Body of pancreas (tissue), 4 donors: ENCODE data around the gene SLC38A3.

Experiments
- POLR2A ChIP-seq, 3 donors: fragments of 450-650 bp; IDR thresholded peaks; one replicate each; pipeline ENCODE4 v1.6.1; 2016; ENCODE audit warnings: antibody characterized with exemption in 3 of 3, mild to moderate bottlenecking in 2 of 3
- TF ChIP-seq, protein P1 (sequence below), 7 experiments: fragments of 450-650 bp in 4 of 7; fragments of 200-600 bp in 3 of 7; sonication (generic) in 3 of 7; IDR thresholded peaks; one replicate each; pipeline ENCODE4 v1.5.1; 2016 to 2019; ENCODE audit warnings: antibody characterized with exemption in 7 of 7

DNA sequence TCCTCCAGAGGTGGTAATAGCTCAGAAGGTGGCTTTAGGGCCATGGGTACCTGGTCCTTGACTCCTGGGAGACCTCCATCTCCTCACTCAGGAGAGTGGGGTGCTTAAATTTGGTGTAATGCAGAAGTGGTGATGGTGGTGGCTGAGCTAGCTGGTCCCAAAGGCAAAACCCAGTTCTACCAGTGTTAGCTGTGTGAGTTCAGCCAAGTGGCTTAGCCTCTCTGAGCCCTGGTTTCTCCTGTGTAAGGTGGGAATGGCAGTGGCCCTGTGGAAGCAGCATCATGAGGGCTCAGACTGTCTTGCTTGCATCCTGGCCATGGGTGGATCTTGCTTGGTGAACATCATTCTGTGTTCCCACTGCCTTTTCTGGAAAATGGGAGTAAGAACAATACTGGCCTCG, 40.6 kb upstream of the SLC38A3 start:
- TF ChIP-seq, protein P1, sequence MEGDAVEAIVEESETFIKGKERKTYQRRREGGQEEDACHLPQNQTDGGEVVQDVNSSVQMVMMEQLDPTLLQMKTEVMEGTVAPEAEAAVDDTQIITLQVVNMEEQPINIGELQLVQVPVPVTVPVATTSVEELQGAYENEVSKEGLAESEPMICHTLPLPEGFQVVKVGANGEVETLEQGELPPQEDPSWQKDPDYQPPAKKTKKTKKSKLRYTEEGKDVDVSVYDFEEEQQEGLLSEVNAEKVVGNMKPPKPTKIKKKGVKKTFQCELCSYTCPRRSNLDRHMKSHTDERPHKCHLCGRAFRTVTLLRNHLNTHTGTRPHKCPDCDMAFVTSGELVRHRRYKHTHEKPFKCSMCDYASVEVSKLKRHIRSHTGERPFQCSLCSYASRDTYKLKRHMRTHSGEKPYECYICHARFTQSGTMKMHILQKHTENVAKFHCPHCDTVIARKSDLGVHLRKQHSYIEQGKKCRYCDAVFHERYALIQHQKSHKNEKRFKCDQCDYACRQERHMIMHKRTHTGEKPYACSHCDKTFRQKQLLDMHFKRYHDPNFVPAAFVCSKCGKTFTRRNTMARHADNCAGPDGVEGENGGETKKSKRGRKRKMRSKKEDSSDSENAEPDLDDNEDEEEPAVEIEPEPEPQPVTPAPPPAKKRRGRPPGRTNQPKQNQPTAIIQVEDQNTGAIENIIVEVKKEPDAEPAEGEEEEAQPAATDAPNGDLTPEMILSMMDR (IDR thresholded peaks at IDR 0.05), result no peak
- TF ChIP-seq POLR2A (IDR thresholded peaks at IDR 0.05), result no peak
